Effector memory CD8-positive, alpha-beta T cell (primary cell): ENCODE results near the gene PTPRD.
"Not testable (repeated sequence)": the region's sequence is repeated elsewhere in the genome, so short reads cannot be mapped to it uniquely, and the experiment has no call there.

ENCODE experiments used
- ATAC-seq: fragments of 150-1000 bp; cut with Tn5 transposase; replicated peaks from 2 replicates; pipeline ENCODE4 v1.10.0; 2021; ENCODE audit warnings: mild to moderate bottlenecking, moderate library complexity
- DNase-seq, 3 experiments: peaks; one replicate each; pipeline ENCODE4 v3.0.0; 2021
- H3K27ac Mint-ChIP-seq, 2 donors: one replicate each; pipeline ENCODE4 v1.8.0; 2022; ENCODE audit warnings: mild to moderate bottlenecking in 2 of 2, mixed read lengths in 2 of 2, moderate library complexity in 2 of 2
- H3K27me3 Mint-ChIP-seq, 2 donors: one replicate each; pipeline ENCODE4 v1.8.0; 2022; ENCODE audit warnings: mixed read lengths in 2 of 2
- H3K36me3 Mint-ChIP-seq: one replicate; pipeline ENCODE4 v1.8.0; 2022; ENCODE audit warnings: mild to moderate bottlenecking, moderate library complexity, mixed read lengths; ENCODE audit not compliant: insufficient read depth
- H3K4me1 Mint-ChIP-seq, 2 donors: one replicate each; pipeline ENCODE4 v1.8.0; 2022; ENCODE audit warnings: low read depth in 2 of 2, mixed read lengths in 2 of 2
- H3K4me3 Mint-ChIP-seq, 2 donors: one replicate each; pipeline ENCODE4 v1.8.0; 2022; ENCODE audit warnings: mild to moderate bottlenecking in 2 of 2, mixed read lengths in 2 of 2, moderate library complexity in 2 of 2
- H3K9me3 Mint-ChIP-seq, 2 donors: one replicate each; pipeline ENCODE4 v1.8.0; 2022; ENCODE audit warnings: mixed read lengths in 2 of 2

The PTPRD gene

GRCh38 chr9:10438955-10439354 is 173.8 kb downstream of the PTPRD start:
- ATAC-seq (no peak), DNase-seq (no peak)
- no peak overlapping the region for H3K27ac Mint-ChIP-seq
- no peak overlapping the region for H3K4me3 Mint-ChIP-seq
- H3K36me3 Mint-ChIP-seq: peaks cover 2% of the 10 kb centered on the region
- no peaks in the 10 kb centered on the region for H3K27me3 Mint-ChIP-seq
- H3K9me3 Mint-ChIP-seq: peaks cover 0 to 3% of the 10 kb centered on the region in 2 donors
- no peaks in the 10 kb centered on the region for H3K4me1 Mint-ChIP-seq

- Mint-ChIP-seq H3K9me3 (peaks cover 7 to 11% of the 10 kb centered on the region in 2 donors), H3K4me3 (no peak overlapping the region)
Measured at GRCh38 chr9:10436756-10437155, 176.0 kb downstream of the PTPRD start.

GRCh38 chr9:10434412-10434811 is 178.4 kb downstream of the PTPRD start:
- H3K36me3 Mint-ChIP-seq: no peaks in the 10 kb centered on the region
- H3K9me3 Mint-ChIP-seq: peaks cover 5 to 11% of the 10 kb centered on the region in 2 donors
- no peak overlapping the region for H3K4me3 Mint-ChIP-seq
- no peaks in the 10 kb centered on the region for H3K27me3 Mint-ChIP-seq
- ATAC-seq: no peak
- DNase-seq: no peak
- no peaks in the 10 kb centered on the region for H3K4me1 Mint-ChIP-seq
- H3K27ac Mint-ChIP-seq: no peak overlapping the region

More at GRCh38 chr9:10436756-10437155, 176.0 kb downstream of the PTPRD start:
- H3K36me3 Mint-ChIP-seq: no peaks in the 10 kb centered on the region
- no peak for ATAC-seq
- H3K27me3 Mint-ChIP-seq: no peaks in the 10 kb centered on the region
- H3K27ac Mint-ChIP-seq: no peak overlapping the region
- no peak for DNase-seq
- H3K4me1 Mint-ChIP-seq: no peaks in the 10 kb centered on the region

GRCh38 chr9:10411272-10411671 is 201.5 kb downstream of the PTPRD start:
- Mint-ChIP-seq H3K36me3 (no peaks in the 10 kb centered on the region), H3K27ac (no peak overlapping the region), H3K9me3 (peaks cover 4 to 6% of the 10 kb centered on the region in 2 donors), H3K27me3 (no peaks in the 10 kb centered on the region), H3K4me1 (no peaks in the 10 kb centered on the region), H3K4me3 (no peak overlapping the region)
- ATAC-seq: no peak
- no peak for DNase-seq

- no peak overlapping the region for H3K4me3 Mint-ChIP-seq
- H3K9me3 Mint-ChIP-seq: peaks cover 6 to 8% of the 10 kb centered on the region in 2 donors
- no peaks in the 10 kb centered on the region for H3K27me3 Mint-ChIP-seq
- DNase-seq (no peak), ATAC-seq (no peak)
- H3K36me3 Mint-ChIP-seq: no peaks in the 10 kb centered on the region
- no peak overlapping the region for H3K27ac Mint-ChIP-seq
- no peaks in the 10 kb centered on the region for H3K4me1 Mint-ChIP-seq
Measured at GRCh38 chr9:10403283-10403682, 209.5 kb downstream of the PTPRD start.

- H3K9me3 Mint-ChIP-seq: peaks cover 13 to 15% of the 10 kb centered on the region in 2 donors
- no peaks in the 10 kb centered on the region for H3K36me3 Mint-ChIP-seq
- DNase-seq (no peak), ATAC-seq (no peak)
- no peak overlapping the region for H3K4me3 Mint-ChIP-seq
- H3K27me3 Mint-ChIP-seq: no peaks in the 10 kb centered on the region
- H3K27ac Mint-ChIP-seq: no peak overlapping the region
- H3K4me1 Mint-ChIP-seq: no peaks in the 10 kb centered on the region
Measured at GRCh38 chr9:10396615-10397014, 216.2 kb downstream of the PTPRD start.

- H3K27ac Mint-ChIP-seq: no peak overlapping the region
- H3K36me3 Mint-ChIP-seq: no peaks in the 10 kb centered on the region
- peaks cover 12 to 15% of the 10 kb centered on the region in 2 donors for H3K9me3 Mint-ChIP-seq
- no peaks in the 10 kb centered on the region for H3K27me3 Mint-ChIP-seq
- H3K4me1 Mint-ChIP-seq: no peaks in the 10 kb centered on the region
- DNase-seq (no peak), ATAC-seq (no peak)
- H3K4me3 Mint-ChIP-seq: no peak overlapping the region
Measured at GRCh38 chr9:10387282-10387681, 225.5 kb downstream of the PTPRD start.

GRCh38 chr9:10371824-10372223 is 241.0 kb downstream of the PTPRD start:
- DNase-seq: no peak

GRCh38 chr9:10366171-10366779 is 246.5 kb downstream of the PTPRD start:
- DNase-seq (no peak), ATAC-seq (no peak)
- no peak overlapping the region for H3K27ac Mint-ChIP-seq
- H3K36me3 Mint-ChIP-seq: no peaks in the 10 kb centered on the region
- H3K4me3 Mint-ChIP-seq: no peak overlapping the region
- no peaks in the 10 kb centered on the region for H3K4me1 Mint-ChIP-seq
- no peaks in the 10 kb centered on the region for H3K27me3 Mint-ChIP-seq
- H3K9me3 Mint-ChIP-seq: peaks cover 3 to 12% of the 10 kb centered on the region in 2 donors

More at GRCh38 chr9:10371824-10372223, 241.0 kb downstream of the PTPRD start:
- no peak for ATAC-seq
- no peaks in the 10 kb centered on the region for H3K36me3 Mint-ChIP-seq
- no peaks in the 10 kb centered on the region for H3K4me1 Mint-ChIP-seq
- no peak overlapping the region for H3K27ac Mint-ChIP-seq
- H3K4me3 Mint-ChIP-seq: no peak overlapping the region
- no peaks in the 10 kb centered on the region for H3K27me3 Mint-ChIP-seq
- peaks cover 5 to 16% of the 10 kb centered on the region in 2 donors for H3K9me3 Mint-ChIP-seq

GRCh38 chr9:10354591-10354990 is 258.2 kb downstream of the PTPRD start:
- H3K27me3 Mint-ChIP-seq: no peaks in the 10 kb centered on the region
- no peak for ATAC-seq
- DNase-seq: no peak
- peaks cover 3% of the 10 kb centered on the region for H3K36me3 Mint-ChIP-seq
- peaks cover 0 to 2% of the 10 kb centered on the region in 2 donors for H3K9me3 Mint-ChIP-seq
- no peak overlapping the region for H3K4me3 Mint-ChIP-seq
- no peaks in the 10 kb centered on the region for H3K4me1 Mint-ChIP-seq
- H3K27ac Mint-ChIP-seq: no peak overlapping the region

- ATAC-seq: not testable (repeated sequence)
Measured at GRCh38 chr9:10345621-10346020, 267.2 kb downstream of the PTPRD start.

GRCh38 chr9:10341057-10341456 is 271.7 kb downstream of the PTPRD start:
- no peak for DNase-seq
- Mint-ChIP-seq H3K36me3 (no peaks in the 10 kb centered on the region), H3K4me3 (no peak overlapping the region), H3K27ac (no peak overlapping the region), H3K4me1 (no peaks in the 10 kb centered on the region), H3K27me3 (no peaks in the 10 kb centered on the region), H3K9me3 (peaks cover 0 to 4% of the 10 kb centered on the region in 2 donors)
- ATAC-seq: no peak

More at GRCh38 chr9:10345621-10346020, 267.2 kb downstream of the PTPRD start:
- H3K27me3 Mint-ChIP-seq, H3K36me3 Mint-ChIP-seq, H3K4me1 Mint-ChIP-seq, H3K4me3 Mint-ChIP-seq, DNase-seq, H3K27ac Mint-ChIP-seq, H3K9me3 Mint-ChIP-seq: not testable (repeated sequence)

- ATAC-seq (no peak), DNase-seq (no peak)
- Mint-ChIP-seq H3K4me1 (no peaks in the 10 kb centered on the region), H3K9me3 (peaks cover 4 to 7% of the 10 kb centered on the region in 2 donors), H3K27me3 (no peaks in the 10 kb centered on the region), H3K4me3 (no peak overlapping the region), H3K36me3 (no peaks in the 10 kb centered on the region), H3K27ac (no peak overlapping the region)
Measured at GRCh38 chr9:10339152-10339551, 273.6 kb downstream of the PTPRD start.

- peaks cover 6 to 11% of the 10 kb centered on the region in 2 donors for H3K9me3 Mint-ChIP-seq
- no peak overlapping the region for H3K27ac Mint-ChIP-seq
- no peaks in the 10 kb centered on the region for H3K36me3 Mint-ChIP-seq
- DNase-seq (no peak), ATAC-seq (no peak)
- no peaks in the 10 kb centered on the region for H3K27me3 Mint-ChIP-seq
- no peak overlapping the region for H3K4me3 Mint-ChIP-seq
- no peaks in the 10 kb centered on the region for H3K4me1 Mint-ChIP-seq
Measured at GRCh38 chr9:10331157-10331556, 281.6 kb downstream of the PTPRD start.
